CD14-positive monocyte (primary cell): ENCODE results near the gene OGDHL. TPM values are rescaled to one million over a fixed set of nuclear protein-coding genes. Genes with fewer than 3 reads are reported as not detected.

Experiments
- DNase-seq, 3 donors: peaks; one replicate each; pipeline ENCODE4 v3.0.0-alpha.2; 2011 to 2022
- H2AFZ ChIP-seq: 2 replicates; pipeline ENCODE4 v1.6.0; 2012; ENCODE audit warnings: mild to moderate bottlenecking, low read depth, low read length, inconsistent platforms; ENCODE audit not compliant: insufficient read depth, poor library complexity, severe bottlenecking
- H3K27ac ChIP-seq, 2 donors: 1 replicate in 1 of 2; 2 replicates in 1 of 2; pipeline ENCODE4 v1.5.1; 2012 to 2013; ENCODE audit warnings: low read length in 2 of 2, control low read depth in 1 of 2, inconsistent platforms in 1 of 2, low read depth in 1 of 2, mild to moderate bottlenecking in 1 of 2
- H3K27me3 ChIP-seq, 2 donors: one replicate each; pipeline versions ENCODE4 v1.6.0 to v1.6.1; 2011 to 2013; ENCODE audit warnings: low read length in 2 of 2; ENCODE audit not compliant: control insufficient read depth in 2 of 2, insufficient read depth in 2 of 2
- H3K36me3 ChIP-seq, 2 donors: replicated peaks in 1 of 2; 1 replicate in 1 of 2; 2 replicates in 1 of 2; pipeline versions ENCODE4 v1.5.1 to v1.6.1; 2012 to 2013; ENCODE audit warnings: low read length in 2 of 2, control low read depth in 1 of 2, inconsistent platforms in 1 of 2, mild to moderate bottlenecking in 1 of 2; ENCODE audit not compliant: insufficient read depth in 2 of 2, control insufficient read depth in 1 of 2
- H3K4me1 ChIP-seq, 2 donors: 1 replicate in 1 of 2; 2 replicates in 1 of 2; pipeline versions ENCODE4 v1.5.1 to v1.6.1; 2012 to 2013; ENCODE audit warnings: low read length in 2 of 2, control low read depth in 1 of 2, inconsistent platforms in 1 of 2, mild to moderate bottlenecking in 1 of 2, moderate library complexity in 1 of 2; ENCODE audit not compliant: insufficient read depth in 2 of 2, control insufficient read depth in 1 of 2
- H3K4me2 ChIP-seq: replicated peaks from 2 replicates; pipeline ENCODE3; 2012; ENCODE audit warnings: low read length, moderate library complexity, mild to moderate bottlenecking; ENCODE audit not compliant: poor library complexity, severe bottlenecking; ENCODE audit errors: extremely low read depth
- H3K4me3 ChIP-seq, 3 experiments: fragments of 200-600 bp in 1 of 3; sonication (generic) in 1 of 3; replicated peaks in 1 of 3; 1 replicate in 2 of 3; 2 replicates in 1 of 3; pipeline ENCODE4 v1.5.1; 2011 to 2013; ENCODE audit warnings: low read length in 3 of 3, mild to moderate bottlenecking in 3 of 3, control low read depth in 2 of 3, low read depth in 2 of 3, inconsistent platforms in 1 of 3, moderate library complexity in 1 of 3
- H3K79me2 ChIP-seq: 2 replicates; pipeline ENCODE4 v1.6.0; 2012; ENCODE audit warnings: mild to moderate bottlenecking, control low read depth, inconsistent platforms, low read length, moderate library complexity; ENCODE audit not compliant: insufficient read depth
- H3K9ac ChIP-seq: 2 replicates; pipeline ENCODE4 v1.6.0; 2017; ENCODE audit warnings: low read length, mild to moderate bottlenecking; ENCODE audit not compliant: insufficient read depth, poor library complexity, severe bottlenecking
- H3K9me3 ChIP-seq, 2 donors: replicated peaks in 1 of 2; 1 replicate in 1 of 2; 2 replicates in 1 of 2; pipeline versions ENCODE4 v1.5.1 to v1.6.1; 2012 to 2013; ENCODE audit warnings: low read length in 2 of 2, control low read depth in 1 of 2; ENCODE audit not compliant: control insufficient read depth in 1 of 2, insufficient read depth in 1 of 2
- H4K20me1 ChIP-seq: 2 replicates; pipeline ENCODE4 v1.6.0; 2012; ENCODE audit warnings: mild to moderate bottlenecking, low read length, control low read depth, moderate library complexity; ENCODE audit not compliant: insufficient read depth
- H3K27ac Mint-ChIP-seq, 7 donors: one replicate each; pipeline ENCODE4 v1.8.0; 2020; ENCODE audit warnings: mild to moderate bottlenecking in 7 of 7, mixed read lengths in 7 of 7, moderate library complexity in 6 of 7, inconsistent platforms in 2 of 7
- H3K27me3 Mint-ChIP-seq, 3 donors: one replicate each; pipeline ENCODE4 v1.8.0; 2021 to 2022; ENCODE audit warnings: low read depth in 3 of 3, mild to moderate bottlenecking in 3 of 3, mixed read lengths in 3 of 3, moderate library complexity in 3 of 3, inconsistent platforms in 1 of 3
- H3K36me3 Mint-ChIP-seq, 2 donors: one replicate each; pipeline ENCODE4 v1.8.0; 2020; ENCODE audit warnings: mixed read lengths in 2 of 2, inconsistent platforms in 1 of 2, mild to moderate bottlenecking in 1 of 2
- H3K4me1 Mint-ChIP-seq: one replicate; pipeline ENCODE4 v1.8.0; 2020; ENCODE audit warnings: mild to moderate bottlenecking, mixed read lengths
- H3K4me3 Mint-ChIP-seq, 2 donors: one replicate each; pipeline ENCODE4 v1.8.0; 2020; ENCODE audit warnings: mild to moderate bottlenecking in 2 of 2, mixed read lengths in 2 of 2, moderate library complexity in 1 of 2
- H3K9me3 Mint-ChIP-seq, 7 donors: one replicate each; pipeline ENCODE4 v1.8.0; 2020 to 2022; ENCODE audit warnings: mixed read lengths in 7 of 7, mild to moderate bottlenecking in 6 of 7, moderate library complexity in 6 of 7, inconsistent platforms in 2 of 7
- WGBS: methylation state at CpG from one replicate; pipeline ENCODE4 v1.1.5; 2013; ENCODE audit warnings: missing lambda C conversion rate; ENCODE audit not compliant: insufficient coverage; 5-methylcytosine and 5-hydroxymethylcytosine counted together
- intact Hi-C, 2 donors: fragments of 100-400 bp; cut with micrococcal nuclease; formaldehyde crosslinking; loops; one replicate each; pipeline versions ENCODE4 v1.15.0 to v1.15.1; 2023
- polyA plus RNA-seq, 3 donors: library from polyadenylated mRNA; depleted of rRNA in 1 of 3; unstranded in 2 of 3; stranded (reverse) in 1 of 3; fragments of 300-500 nt in 2 of 3; fragments of >200 nt in 1 of 3; fragmentation: Illumina TruSeq in 2 of 3; gene quantifications; 1 replicate in 2 of 3; 2 replicates in 1 of 3; pipeline ENCODE4 v1.2.3, GENCODE V29; 2012 to 2021
- TF ChIP-seq, protein P1 (sequence below): fragments of 200-600 bp; IDR thresholded peaks from one replicate; pipeline ENCODE4 v1.8.0; 2022; ENCODE audit warnings: antibody characterized with exemption, mild to moderate bottlenecking

Gene OGDHL
- polyA plus RNA-seq, 3 donors, result not detected

DNA sequence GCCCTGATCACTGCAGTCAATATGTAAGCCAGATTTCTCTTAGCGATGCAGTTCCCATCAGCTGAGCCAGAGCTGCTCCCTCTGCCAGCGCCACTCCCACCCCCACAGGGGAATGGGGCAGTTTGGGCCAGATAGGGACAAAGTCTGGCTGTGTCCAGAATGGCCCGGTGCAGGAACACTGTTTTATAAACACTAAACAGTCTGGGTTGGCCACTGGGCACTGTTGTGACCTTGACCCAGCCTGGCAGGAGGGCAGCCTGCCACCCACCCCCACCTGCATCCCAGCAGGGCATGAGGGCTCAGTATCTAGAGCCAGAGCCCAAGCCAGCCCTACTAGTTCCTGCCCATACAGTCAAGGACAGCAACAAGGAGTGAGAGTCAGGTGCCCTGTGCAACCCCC lies 1.3 kb downstream of the OGDHL start:
- Histone ChIP-seq H3K9ac (no peak overlapping the region), H3K27me3 (peaks cover 0 to 25% of the 10 kb centered on the region in 2 donors), H3K79me2 (no peaks in the 10 kb centered on the region), H3K36me3 (no peaks in the 10 kb centered on the region), H3K4me3 (no peak overlapping the region), H3K9me3 (no peaks in the 10 kb centered on the region), H3K27ac (no peak overlapping the region), H4K20me1 (no peaks in the 10 kb centered on the region), H2AFZ (no peak overlapping the region), H3K4me1 (peaks cover 3 to 8% of the 10 kb centered on the region in 2 donors), H3K4me2 (no peak overlapping the region)
- WGBS, result 86% methylated on average over 1 of the region's 3 CpGs
- Mint-ChIP-seq H3K9me3 (peaks cover 0 to 2% (median 0%) of the 10 kb centered on the region in 7 donors), H3K36me3 (no peaks in the 10 kb centered on the region), H3K27ac (no peak overlapping the region), H3K27me3 (peaks cover 14 to 37% (median 27%) of the 10 kb centered on the region in 3 donors), H3K4me3 (no peak overlapping the region), H3K4me1 (no peaks in the 10 kb centered on the region)
- intact Hi-C loops, result no loop called here
- DNase-seq, result no peak
- TF ChIP-seq, protein P1, sequence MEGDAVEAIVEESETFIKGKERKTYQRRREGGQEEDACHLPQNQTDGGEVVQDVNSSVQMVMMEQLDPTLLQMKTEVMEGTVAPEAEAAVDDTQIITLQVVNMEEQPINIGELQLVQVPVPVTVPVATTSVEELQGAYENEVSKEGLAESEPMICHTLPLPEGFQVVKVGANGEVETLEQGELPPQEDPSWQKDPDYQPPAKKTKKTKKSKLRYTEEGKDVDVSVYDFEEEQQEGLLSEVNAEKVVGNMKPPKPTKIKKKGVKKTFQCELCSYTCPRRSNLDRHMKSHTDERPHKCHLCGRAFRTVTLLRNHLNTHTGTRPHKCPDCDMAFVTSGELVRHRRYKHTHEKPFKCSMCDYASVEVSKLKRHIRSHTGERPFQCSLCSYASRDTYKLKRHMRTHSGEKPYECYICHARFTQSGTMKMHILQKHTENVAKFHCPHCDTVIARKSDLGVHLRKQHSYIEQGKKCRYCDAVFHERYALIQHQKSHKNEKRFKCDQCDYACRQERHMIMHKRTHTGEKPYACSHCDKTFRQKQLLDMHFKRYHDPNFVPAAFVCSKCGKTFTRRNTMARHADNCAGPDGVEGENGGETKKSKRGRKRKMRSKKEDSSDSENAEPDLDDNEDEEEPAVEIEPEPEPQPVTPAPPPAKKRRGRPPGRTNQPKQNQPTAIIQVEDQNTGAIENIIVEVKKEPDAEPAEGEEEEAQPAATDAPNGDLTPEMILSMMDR, result no peak

GRCh38 chr10:49759787-49760551 lies 2.2 kb downstream of the OGDHL start:
- peaks cover 14 to 35% (median 27%) of the 10 kb centered on the region in 3 donors for H3K27me3 Mint-ChIP-seq
- TF ChIP-seq, protein P1, result no peak

More at GRCh38 chr10:49759787-49760551, 2.2 kb downstream of the OGDHL start:
- Mint-ChIP-seq H3K4me3 (no peak overlapping the region), H3K9me3 (no peaks in the 10 kb centered on the region), H3K27ac (peak overlapping the region in 1 of 7 donors; percentile 59), H3K36me3 (no peaks in the 10 kb centered on the region), H3K4me1 (no peaks in the 10 kb centered on the region)
- WGBS, result 89% methylated on average over 8 of the region's 10 CpGs
- Histone ChIP-seq H3K9me3 (no peaks in the 10 kb centered on the region), H3K4me2 (no peak overlapping the region), H3K4me1 (peaks cover 3 to 8% of the 10 kb centered on the region in 2 donors), H3K27me3 (peaks cover 0 to 25% of the 10 kb centered on the region in 2 donors), H3K36me3 (no peaks in the 10 kb centered on the region), H3K4me3 (no peak overlapping the region), H3K9ac (no peak overlapping the region), H4K20me1 (no peaks in the 10 kb centered on the region), H3K79me2 (no peaks in the 10 kb centered on the region), H3K27ac (no peak overlapping the region), H2AFZ (no peak overlapping the region)
- no peak for DNase-seq
- intact Hi-C loops, result no loop called here
